Stimulated activated CD4-positive, alpha-beta T cell treated with anti-CD3 and anti-CD28 coated beads, Interleukin-4, amount 100 ng/mL, for 4 hours (primary cell): ENCODE results near the gene ATP6V1F.

Source experiments
- DNase-seq, 2 experiments: peaks; one replicate each; pipeline ENCODE4 v3.0.0-alpha.2; 2020

The ATP6V1F gene

DNA sequence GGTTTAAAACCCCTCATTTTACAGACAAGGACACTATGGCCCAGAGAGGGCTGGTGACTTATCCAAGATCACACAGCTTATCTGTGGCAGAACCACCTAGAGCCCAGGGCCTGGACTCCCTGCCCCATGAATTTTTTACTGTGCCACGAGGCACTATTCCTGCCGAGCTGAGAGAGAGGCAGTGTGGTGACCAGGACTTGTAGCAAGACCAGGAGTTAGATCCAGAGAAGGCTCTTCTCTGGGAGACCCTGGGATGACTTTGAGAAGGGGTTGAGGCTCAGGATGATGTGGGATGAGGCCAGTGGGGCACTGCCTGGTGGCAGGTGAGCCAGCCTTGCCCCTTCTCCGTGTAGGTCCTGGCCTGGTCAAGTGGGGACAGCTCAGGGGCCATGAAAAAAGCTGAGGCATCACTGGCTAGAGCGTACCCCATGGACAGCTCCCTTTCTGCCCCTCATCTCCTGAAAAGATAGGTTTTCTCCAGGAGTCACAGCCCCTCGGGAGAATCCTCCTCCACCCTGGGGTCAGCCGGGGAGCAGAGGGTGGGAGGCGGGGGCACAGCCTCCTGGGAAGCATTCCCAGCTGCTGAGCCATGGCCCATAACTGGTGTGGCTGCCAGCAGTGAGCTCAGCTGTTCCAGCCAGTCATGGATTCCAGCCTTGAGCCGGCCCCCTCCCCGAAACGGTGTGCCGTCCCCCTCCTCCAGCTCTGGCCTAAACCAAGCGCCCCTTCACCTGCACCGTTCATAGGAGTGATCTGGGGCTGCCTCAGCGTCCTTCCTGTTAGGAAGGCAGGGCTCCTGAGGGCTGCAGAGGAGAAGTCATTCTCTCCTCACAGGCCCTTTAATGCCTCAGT lies 26.6 kb upstream of the ATP6V1F start:
- no peak for DNase-seq

- no peak for DNase-seq
Observed at GRCh38 chr7:128836729-128837348, 25.8 kb upstream of the ATP6V1F start.

DNA sequence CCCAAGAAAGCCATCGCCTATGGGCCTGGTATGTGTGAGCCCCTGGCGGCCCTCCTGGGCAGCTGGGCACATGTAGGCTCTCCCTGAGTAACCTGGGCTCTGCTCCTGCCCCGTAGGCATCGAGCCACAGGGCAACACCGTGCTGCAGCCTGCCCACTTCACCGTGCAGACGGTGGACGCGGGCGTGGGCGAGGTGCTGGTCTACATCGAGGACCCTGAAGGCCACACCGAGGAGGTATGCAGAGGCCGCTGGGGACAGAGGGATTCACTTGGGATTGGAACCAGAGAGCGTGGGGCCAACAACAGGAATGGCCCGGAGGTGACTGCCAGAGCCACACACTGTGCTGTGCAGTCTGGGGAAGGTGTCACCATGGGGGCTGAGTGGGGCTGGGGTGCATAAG lies 25.1 kb upstream of the ATP6V1F start:
- DNase-seq: no peak

- DNase-seq: no peak
Observed at GRCh38 chr7:128838109-128838779, 24.4 kb upstream of the ATP6V1F start.

DNA sequence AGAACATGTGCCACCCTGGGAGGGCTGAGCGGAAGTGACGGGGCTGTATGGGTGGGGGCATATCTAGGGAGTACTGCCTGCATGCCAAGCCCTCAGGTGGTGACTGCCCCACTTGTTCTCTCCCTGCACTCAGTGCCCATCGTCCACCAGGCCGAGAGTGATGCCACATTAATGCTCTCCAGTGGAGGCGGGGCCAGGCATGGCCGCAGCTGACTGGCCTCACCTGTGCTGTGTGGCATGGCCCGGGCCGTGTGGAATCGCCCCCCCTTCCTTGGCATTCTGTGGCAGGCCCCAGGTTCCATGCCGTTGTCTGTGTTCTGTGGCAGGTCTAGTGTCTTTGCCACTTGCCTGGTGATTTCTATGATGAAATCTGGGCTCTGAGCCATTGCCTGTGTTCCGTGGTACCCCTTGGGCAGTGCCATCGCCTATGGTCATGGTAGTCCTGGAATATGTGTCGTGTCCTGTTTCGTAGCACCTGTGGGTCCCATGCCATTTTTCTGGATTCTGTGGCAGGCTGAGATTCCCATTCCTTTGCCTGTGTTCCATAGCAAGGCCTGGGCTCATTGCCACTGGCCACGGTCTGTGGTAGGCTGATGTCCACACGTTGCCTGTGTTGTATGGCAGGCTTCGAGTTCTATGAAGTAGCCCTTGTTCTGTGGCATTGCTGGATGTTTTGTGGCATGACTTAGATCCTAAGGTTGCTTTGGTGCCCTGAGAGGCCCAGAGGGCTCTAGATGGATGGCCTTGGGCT lies 23.5 kb upstream of the ATP6V1F start:
- DNase-seq: no peak

DNA sequence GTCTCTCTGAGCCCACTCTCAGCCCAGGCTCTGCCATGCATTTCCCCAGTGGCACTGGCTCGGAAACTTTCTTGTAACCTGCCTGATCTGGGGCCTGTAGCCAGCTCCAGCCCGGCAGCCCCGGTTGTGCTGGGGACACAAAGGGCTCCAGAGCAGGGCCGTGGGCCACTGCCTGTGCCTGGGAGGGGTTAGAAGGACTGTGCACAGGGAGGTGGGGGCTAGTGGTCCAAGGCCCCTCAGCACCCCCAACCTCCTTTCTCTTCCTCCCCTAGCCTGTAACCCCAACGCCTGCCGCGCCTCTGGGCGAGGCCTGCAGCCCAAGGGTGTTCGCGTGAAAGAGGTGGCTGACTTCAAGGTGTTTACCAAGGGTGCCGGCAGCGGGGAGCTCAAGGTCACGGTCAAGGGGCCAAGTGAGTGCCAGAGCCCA lies 22.9 kb upstream of the ATP6V1F start:
- DNase-seq: no peak

- DNase-seq: no peak
Observed at GRCh38 chr7:128840326-128841170, 22.1 kb upstream of the ATP6V1F start.

DNA sequence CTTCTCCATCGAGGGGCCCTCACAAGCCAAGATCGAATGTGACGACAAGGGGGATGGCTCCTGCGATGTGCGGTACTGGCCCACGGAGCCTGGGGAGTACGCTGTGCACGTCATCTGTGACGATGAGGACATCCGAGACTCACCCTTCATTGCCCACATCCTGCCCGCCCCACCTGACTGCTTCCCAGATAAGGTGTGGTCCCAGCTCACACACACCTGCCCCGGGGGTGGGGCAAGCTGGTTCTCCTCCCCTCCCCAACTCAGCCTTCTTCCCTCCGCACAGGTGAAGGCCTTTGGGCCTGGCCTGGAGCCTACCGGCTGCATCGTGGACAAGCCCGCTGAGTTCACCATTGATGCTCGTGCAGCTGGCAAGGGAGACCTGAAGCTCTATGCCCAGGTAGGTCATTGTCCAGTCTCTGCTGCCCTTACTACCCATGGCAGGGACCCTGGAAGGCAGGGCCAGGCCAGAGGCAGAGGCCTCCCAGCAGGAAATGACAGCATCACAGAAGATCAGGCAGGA lies 21.4 kb upstream of the ATP6V1F start:
- DNase-seq: no peak

- DNase-seq: peak; percentile 39 to 58
Observed at GRCh38 chr7:128841921-128842673, 20.6 kb upstream of the ATP6V1F start.

GRCh38 chr7:128842674-128843641 lies 19.7 kb upstream of the ATP6V1F start:
- no peak for DNase-seq

DNA sequence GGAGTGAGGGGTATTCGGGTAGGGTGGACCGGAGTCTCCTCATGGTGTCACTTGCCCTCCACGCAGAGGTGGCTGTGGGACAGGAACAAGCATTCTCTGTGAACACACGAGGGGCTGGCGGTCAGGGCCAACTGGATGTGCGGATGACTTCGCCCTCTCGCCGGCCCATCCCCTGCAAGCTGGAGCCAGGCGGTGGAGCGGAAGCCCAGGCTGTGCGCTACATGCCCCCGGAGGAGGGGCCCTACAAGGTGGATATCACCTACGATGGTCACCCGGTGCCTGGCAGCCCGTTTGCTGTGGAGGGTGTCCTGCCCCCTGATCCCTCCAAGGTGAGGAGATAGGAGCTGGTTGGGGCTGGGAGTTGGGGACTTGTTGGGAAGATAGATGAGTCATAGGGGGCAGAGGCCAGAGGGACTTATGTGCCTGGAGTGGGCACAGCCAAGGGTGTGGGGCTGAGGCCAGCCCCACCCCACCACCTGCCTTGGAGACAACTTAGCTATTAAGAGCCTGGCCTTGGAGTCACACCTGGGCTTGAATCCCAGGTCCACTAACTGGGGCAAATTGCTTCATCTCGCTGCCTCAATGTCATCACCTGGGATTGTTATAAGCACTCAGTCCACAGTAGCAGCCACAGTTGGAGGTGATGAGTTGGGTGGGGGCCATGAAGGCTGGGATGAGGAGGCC lies 18.6 kb upstream of the ATP6V1F start:
- DNase-seq: no peak

GRCh38 chr7:128844777-128845311 lies 17.8 kb upstream of the ATP6V1F start:
- DNase-seq: no peak

DNA sequence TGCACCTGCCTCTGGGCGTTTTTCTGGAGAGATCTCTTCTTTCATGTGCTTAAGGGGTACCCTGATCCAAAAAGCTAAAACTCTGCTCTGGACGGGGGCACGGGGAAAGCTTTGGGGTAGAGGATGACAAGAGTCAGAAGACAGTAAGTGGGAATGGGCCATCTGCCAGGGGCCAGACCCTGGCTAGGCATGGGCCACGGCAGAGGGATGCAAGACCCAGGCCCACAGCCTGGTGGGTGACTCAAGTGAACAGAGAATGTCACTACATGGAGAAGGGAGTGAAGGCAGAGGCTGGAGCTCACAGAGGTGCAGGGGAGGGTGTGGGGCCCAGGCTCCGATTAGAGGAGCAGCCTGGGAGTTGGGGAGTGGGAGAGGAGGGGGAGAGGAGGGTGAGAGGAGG lies 17.2 kb upstream of the ATP6V1F start:
- DNase-seq: no peak

DNA sequence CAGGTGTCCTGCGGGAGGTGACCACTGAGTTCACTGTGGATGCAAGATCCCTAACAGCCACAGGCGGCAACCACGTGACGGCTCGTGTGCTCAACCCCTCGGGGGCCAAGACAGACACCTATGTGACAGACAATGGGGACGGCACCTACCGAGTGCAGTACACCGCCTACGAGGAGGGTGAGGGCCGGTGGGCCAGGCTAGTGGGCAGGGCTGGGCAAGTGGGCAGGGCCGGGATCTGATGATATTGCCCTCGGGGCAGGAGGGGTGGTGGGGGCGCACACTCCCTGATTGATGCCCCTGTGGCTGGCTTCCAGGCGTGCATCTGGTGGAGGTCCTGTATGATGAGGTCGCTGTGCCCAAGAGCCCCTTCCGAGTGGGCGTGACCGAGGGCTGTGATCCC lies 16.7 kb upstream of the ATP6V1F start:
- no peak for DNase-seq

GRCh38 chr7:128846781-128847444 lies 15.7 kb upstream of the ATP6V1F start:
- no peak for DNase-seq

GRCh38 chr7:128847721-128848211 lies 14.9 kb upstream of the ATP6V1F start:
- no peak for DNase-seq

- no peak for DNase-seq
Observed at GRCh38 chr7:128848289-128849155, 14.1 kb upstream of the ATP6V1F start.
